ENCODE measurements around the gene NPTXR.

DNA sequence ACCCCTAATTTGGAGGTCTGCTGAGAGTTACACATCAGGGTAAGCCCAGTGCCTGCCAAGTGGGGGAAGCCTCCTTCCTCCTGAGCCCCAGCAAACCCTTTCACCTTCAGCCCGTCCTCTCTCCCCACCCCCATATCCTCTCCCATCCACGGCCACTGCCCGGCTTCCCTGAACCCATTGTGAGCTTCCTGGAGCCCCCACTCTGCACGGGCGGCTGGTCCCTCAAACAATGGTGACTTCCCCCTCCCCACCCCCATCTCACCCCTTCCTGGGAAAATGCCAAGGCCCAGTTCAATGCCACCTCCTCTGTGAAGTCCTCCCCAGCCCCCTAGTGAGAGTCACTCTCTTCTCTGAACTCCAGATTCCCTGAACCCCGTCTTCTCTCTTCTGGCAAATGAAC is 67.7 kb downstream of the NPTXR start:
- no peak for TF ChIP-seq CTCF (IDR thresholded peaks at IDR 0.05)
- no peak for TF ChIP-seq POLR2A (IDR thresholded peaks at IDR 0.05)

Measured in thyroid gland (tissue), 4 donors.